ENCODE measurements around the gene CCBE1. TPM values are rescaled to one million over a fixed set of nuclear protein-coding genes. Genes with fewer than 3 reads are reported as not detected.

Gene CCBE1
- total RNA-seq, 2 donors from 2014 or later = 1.6 to 1.8 TPM

GRCh38 chr18:59699750-59700534 lies 2.7 kb upstream of the CCBE1 start:
- Histone ChIP-seq H3K4me1 (ENCODE audit: control insufficient read depth in 1 of 2, low read depth in 2 of 2) (peaks cover 4 to 16% of the 10 kb centered on the region in 2 donors), H3K36me3 (no peaks in the 10 kb centered on the region), H3K9me3 (no peaks in the 10 kb centered on the region), H3K4me3 (no peak overlapping the region), H3K27me3 (replicated peaks; ENCODE audit: insufficient read depth) (no peaks in the 10 kb centered on the region), H3K27ac (no peak overlapping the region)
- DNase-seq (ENCODE audit: low spot score) (no peak), ATAC-seq (ENCODE audit: insufficient number of reproducible peaks, low FRiP score, low read depth) (no peak)
- TF ChIP-seq, protein P1, sequence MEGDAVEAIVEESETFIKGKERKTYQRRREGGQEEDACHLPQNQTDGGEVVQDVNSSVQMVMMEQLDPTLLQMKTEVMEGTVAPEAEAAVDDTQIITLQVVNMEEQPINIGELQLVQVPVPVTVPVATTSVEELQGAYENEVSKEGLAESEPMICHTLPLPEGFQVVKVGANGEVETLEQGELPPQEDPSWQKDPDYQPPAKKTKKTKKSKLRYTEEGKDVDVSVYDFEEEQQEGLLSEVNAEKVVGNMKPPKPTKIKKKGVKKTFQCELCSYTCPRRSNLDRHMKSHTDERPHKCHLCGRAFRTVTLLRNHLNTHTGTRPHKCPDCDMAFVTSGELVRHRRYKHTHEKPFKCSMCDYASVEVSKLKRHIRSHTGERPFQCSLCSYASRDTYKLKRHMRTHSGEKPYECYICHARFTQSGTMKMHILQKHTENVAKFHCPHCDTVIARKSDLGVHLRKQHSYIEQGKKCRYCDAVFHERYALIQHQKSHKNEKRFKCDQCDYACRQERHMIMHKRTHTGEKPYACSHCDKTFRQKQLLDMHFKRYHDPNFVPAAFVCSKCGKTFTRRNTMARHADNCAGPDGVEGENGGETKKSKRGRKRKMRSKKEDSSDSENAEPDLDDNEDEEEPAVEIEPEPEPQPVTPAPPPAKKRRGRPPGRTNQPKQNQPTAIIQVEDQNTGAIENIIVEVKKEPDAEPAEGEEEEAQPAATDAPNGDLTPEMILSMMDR (IDR thresholded peaks at IDR 0.05) = no peak

GRCh38 chr18:59699061-59699460 lies 1.8 kb upstream of the CCBE1 start:
- Histone ChIP-seq H3K4me3 (no peak overlapping the region), H3K27ac (no peak overlapping the region), H3K36me3 (no peaks in the 10 kb centered on the region), H3K27me3 (replicated peaks; ENCODE audit: insufficient read depth) (no peaks in the 10 kb centered on the region), H3K4me1 (ENCODE audit: control insufficient read depth in 1 of 2, low read depth in 2 of 2) (peaks cover 4 to 16% of the 10 kb centered on the region in 2 donors), H3K9me3 (no peaks in the 10 kb centered on the region)
- TF ChIP-seq, protein P1 (IDR thresholded peaks at IDR 0.05) = no peak
- DNase-seq (ENCODE audit: low spot score) (no peak), ATAC-seq (ENCODE audit: insufficient number of reproducible peaks, low FRiP score, low read depth) (no peak)

DNA sequence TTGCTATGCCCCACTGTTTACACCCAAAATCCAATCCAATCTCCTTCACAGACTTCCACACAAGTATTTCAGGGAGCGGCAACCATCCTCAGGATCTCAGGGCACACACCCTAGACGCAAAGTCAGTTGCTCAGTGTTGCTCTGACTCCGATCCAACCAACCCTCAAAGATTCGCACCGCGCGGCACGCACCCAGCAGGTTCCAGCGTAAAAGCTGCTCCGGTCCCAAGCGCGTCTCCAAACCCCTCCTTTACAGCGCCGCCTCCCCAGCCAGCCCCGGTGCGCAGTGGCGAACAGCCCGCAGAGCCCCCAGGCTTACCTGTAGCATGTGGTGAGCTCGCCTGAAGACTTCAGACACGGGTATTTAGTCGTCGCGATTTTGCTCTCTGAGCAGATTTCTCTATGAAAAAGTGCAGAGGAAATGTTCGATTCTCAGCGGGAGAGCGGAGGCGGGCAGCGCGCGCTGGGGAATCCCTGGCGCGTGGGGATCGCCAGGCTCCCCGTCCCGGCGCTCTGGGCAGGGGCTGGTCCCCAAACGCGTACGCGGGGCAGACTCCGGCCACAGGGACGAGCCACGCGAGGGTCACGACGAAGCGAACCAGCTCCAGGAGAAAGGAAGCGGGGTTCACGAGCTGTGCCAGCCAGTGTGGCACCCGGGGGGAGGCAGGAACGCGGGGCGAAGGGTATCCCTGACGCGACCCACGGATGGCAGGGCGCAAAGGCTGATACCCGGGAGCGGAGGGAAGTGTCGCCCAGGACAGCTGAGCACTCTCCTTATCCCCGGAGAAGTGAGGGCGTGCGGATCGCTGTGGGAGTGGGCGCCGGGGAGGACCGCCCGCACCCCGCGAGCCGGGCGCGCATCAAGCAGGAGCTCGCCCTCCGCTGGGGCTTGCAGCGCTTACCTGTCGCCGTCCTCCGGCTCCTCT lies 650 bp downstream of the CCBE1 start:
- Histone ChIP-seq H3K36me3 (no peaks in the 10 kb centered on the region), H3K4me3 (peak overlapping the region; percentile 62), H3K27me3 (replicated peaks; ENCODE audit: insufficient read depth) (no peaks in the 10 kb centered on the region), H3K27ac (no peak overlapping the region), H3K4me1 (ENCODE audit: control insufficient read depth in 1 of 2, low read depth in 2 of 2) (peaks cover 4 to 16% of the 10 kb centered on the region in 2 donors), H3K9me3 (no peaks in the 10 kb centered on the region)
- TF ChIP-seq, protein P1 (IDR thresholded peaks at IDR 0.05) = no peak
- ATAC-seq (ENCODE audit: insufficient number of reproducible peaks, low FRiP score, low read depth) (no peak), DNase-seq (ENCODE audit: low spot score) (no peak)

DNA sequence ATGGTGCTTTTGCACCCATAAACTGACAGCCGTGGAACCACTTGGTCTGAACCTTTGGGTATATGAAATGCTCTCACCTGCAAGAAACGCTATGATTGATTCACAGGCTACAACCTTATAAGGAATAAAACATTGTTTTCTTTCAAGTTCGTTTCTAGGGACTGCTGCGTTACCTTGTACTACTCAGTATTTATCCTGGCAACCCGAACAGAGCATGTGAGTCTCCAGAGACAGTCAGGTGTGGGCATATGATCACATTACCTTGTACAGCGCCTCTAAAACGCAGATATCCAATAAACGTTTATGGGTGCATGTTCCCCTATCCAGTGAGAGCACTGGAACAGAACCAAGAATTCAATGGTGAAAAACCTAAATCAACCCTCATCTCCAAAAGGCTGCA lies 1.7 kb downstream of the CCBE1 start:
- no peak for ATAC-seq (ENCODE audit: insufficient number of reproducible peaks, low FRiP score, low read depth)
- H3K4me3 ChIP-seq = no peak overlapping the region
- peaks cover 4 to 16% of the 10 kb centered on the region in 2 donors for H3K4me1 ChIP-seq (ENCODE audit: control insufficient read depth in 1 of 2, low read depth in 2 of 2)

More for the DNA sequence above, 1.7 kb downstream of the CCBE1 start:
- no peak overlapping the region for H3K27ac ChIP-seq
- TF ChIP-seq, protein P1 (IDR thresholded peaks at IDR 0.05) = no peak
- no peak for DNase-seq (ENCODE audit: low spot score)
- H3K9me3 ChIP-seq = no peaks in the 10 kb centered on the region
- no peaks in the 10 kb centered on the region for H3K27me3 ChIP-seq (replicated peaks; ENCODE audit: insufficient read depth)
- H3K36me3 ChIP-seq = no peaks in the 10 kb centered on the region

Data from thoracic aorta (tissue), 2 donors.